BJ (cell line): ENCODE data around the gene AP5S1. TPM values are rescaled to one million over a fixed set of nuclear protein-coding genes. Genes with fewer than 3 reads are reported as not detected.
"Not testable (repeated sequence)": the region's sequence is repeated elsewhere in the genome, so short reads cannot be mapped to it uniquely, and the experiment has no call there.

Source experiments
- CTCF ChIA-PET: fragments of 350-600 bp; formaldehyde crosslinking; extraction: SDS; loops from one replicate; lab custom pipeline; 2021; ENCODE audit warnings: antibody characterized with exemption, inconsistent platforms; lab: Yijun Ruan, JAX
- POLR2A ChIA-PET: fragments of 300-600 bp; sonication (Branson Sonifier 250); formaldehyde crosslinking; extraction: SDS; loops from one replicate; lab custom pipeline; 2021; ENCODE audit warnings: antibody characterized with exemption; lab: Charles Lee
- DNase-seq: peaks from one replicate; pipeline ENCODE4 v3.0.0-alpha.2; 2011; ENCODE audit warnings: low read depth
- H3K27me3 ChIP-seq: 2 replicates; pipeline ENCODE4 v1.6.0; 2011; ENCODE audit warnings: low read length; ENCODE audit not compliant: control insufficient read depth, insufficient read depth
- H3K36me3 ChIP-seq: 2 replicates; pipeline ENCODE4 v1.5.1; 2011; ENCODE audit warnings: low read length; ENCODE audit not compliant: control insufficient read depth, insufficient read depth
- H3K4me3 ChIP-seq: 2 replicates; pipeline ENCODE4 v1.5.1; 2011; ENCODE audit warnings: low read depth, mild to moderate bottlenecking, control low read depth, low read length
- CTCF ChIP-seq: IDR thresholded peaks from 2 replicates; pipeline ENCODE4 v1.5.1; 2011; ENCODE audit warnings: low read depth, mild to moderate bottlenecking, control low read depth, inconsistent platforms, low read length, moderate library complexity; ENCODE audit not compliant: insufficient read depth
- polyA plus RNA-seq: library from polyadenylated mRNA; depleted of rRNA; stranded (reverse); fragments of >200 nt; gene quantifications from 2 replicates; pipeline ENCODE4 v1.2.3, GENCODE V29; 2011

Gene AP5S1
- polyA plus RNA-seq, 1 experiment = 12.2 TPM

GRCh38 chr20:3828798-3829197 is 8.5 kb downstream of the AP5S1 start:
- Histone ChIP-seq H3K36me3 (peaks cover 4% of the 10 kb centered on the region), H3K27me3 (no peaks in the 10 kb centered on the region), H3K4me3 (no peak overlapping the region)
- TF ChIP-seq CTCF = no peak
- CTCF ChIA-PET = no interaction called here
- DNase-seq = no peak
- POLR2A ChIA-PET = no interaction called here

GRCh38 chr20:3829891-3830290 is 9.5 kb downstream of the AP5S1 start:
- CTCF ChIA-PET = interaction anchor here (0.7 kb wide), 1 partner anchor 278 kb away, joined by 3 read pairs; no protein-coding TSS in a partner anchor
- POLR2A ChIA-PET, H3K4me3 ChIP-seq, H3K27me3 ChIP-seq, H3K36me3 ChIP-seq, DNase-seq: not testable (repeated sequence)

GRCh38 chr20:3836132-3836531 is 15.8 kb downstream of the AP5S1 start:
- no peak for TF ChIP-seq CTCF
- POLR2A ChIA-PET = no interaction called here
- H3K4me3 ChIP-seq = no peak overlapping the region
- CTCF ChIA-PET = interaction anchor here (0.9 to 1.1 kb wide), 2 partner anchors 16 to 18 kb away, joined by 3 read pairs; partner anchors contain the start of gene AP5S1
- no peak for DNase-seq
- no peaks in the 10 kb centered on the region for H3K27me3 ChIP-seq
- no peaks in the 10 kb centered on the region for H3K36me3 ChIP-seq

- POLR2A ChIA-PET = no interaction called here
Observed at GRCh38 chr20:3839328-3839727, 19.0 kb downstream of the AP5S1 start.

GRCh38 chr20:3840201-3840600 is 19.9 kb downstream of the AP5S1 start:
- DNase-seq, CTCF ChIA-PET, H3K4me3 ChIP-seq, H3K27me3 ChIP-seq, POLR2A ChIA-PET, H3K36me3 ChIP-seq: not testable (repeated sequence)

More at GRCh38 chr20:3839328-3839727, 19.0 kb downstream of the AP5S1 start:
- H3K27me3 ChIP-seq = no peaks in the 10 kb centered on the region
- no peaks in the 10 kb centered on the region for H3K36me3 ChIP-seq
- CTCF ChIA-PET = no interaction called here
- no peak overlapping the region for H3K4me3 ChIP-seq
- no peak for TF ChIP-seq CTCF
- DNase-seq = no peak

GRCh38 chr20:3842348-3842930 is 22.1 kb downstream of the AP5S1 start:
- H3K4me3 ChIP-seq = no peak overlapping the region
- TF ChIP-seq CTCF = no peak
- no peaks in the 10 kb centered on the region for H3K36me3 ChIP-seq
- H3K27me3 ChIP-seq = no peaks in the 10 kb centered on the region
- ChIA-PET CTCF (interaction anchor here (1.1 to 2.1 kb wide), 2 partner anchors 13 to 24 kb away, joined by 3 to 6 read pairs; no protein-coding TSS in a partner anchor), POLR2A (no interaction called here)
- DNase-seq = no peak
